Inflammatory macrophage (primary cell): ENCODE measurements around the gene C9orf85.
A peak's percentile ranks its signal among the peaks of the same experiment; 100 is the strongest.
"Not testable (repeated sequence)": the region's sequence is repeated elsewhere in the genome, so short reads cannot be mapped to it uniquely, and the experiment has no call there.

Experiments
- DNase-seq, 2 donors: peaks; one replicate each; pipeline ENCODE4 v3.0.0-alpha.2; 2020 to 2022

Gene C9orf85

DNA sequence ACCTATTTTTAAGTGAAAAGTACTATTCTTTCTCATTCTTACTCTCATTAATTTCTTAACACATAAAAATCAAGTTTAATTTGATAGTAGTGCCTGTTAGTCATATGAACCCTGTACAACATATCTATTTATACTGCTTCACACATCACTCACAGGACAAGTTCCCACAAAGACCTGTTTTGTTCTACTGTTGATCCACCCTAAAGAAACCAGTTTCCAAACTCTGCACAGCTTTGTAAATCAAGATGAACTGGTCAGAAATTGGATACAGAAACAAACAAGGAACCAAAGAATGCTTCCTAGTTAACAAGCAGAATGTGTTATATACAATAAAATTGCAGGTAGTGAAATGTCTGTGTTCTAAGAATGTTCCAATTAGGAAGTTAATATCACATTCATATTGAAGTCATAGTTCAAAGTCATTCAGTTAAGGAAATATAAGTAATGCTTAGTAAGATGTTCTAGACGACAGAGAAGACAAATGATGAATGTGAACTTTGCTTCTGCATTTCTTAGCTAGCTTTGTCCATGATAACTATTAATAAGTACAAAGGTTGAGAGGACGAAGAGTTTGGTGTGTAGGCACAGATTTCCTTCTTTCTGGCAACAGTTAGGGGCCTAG is 33.4 kb downstream of the C9orf85 start:
- no peak for DNase-seq

DNA sequence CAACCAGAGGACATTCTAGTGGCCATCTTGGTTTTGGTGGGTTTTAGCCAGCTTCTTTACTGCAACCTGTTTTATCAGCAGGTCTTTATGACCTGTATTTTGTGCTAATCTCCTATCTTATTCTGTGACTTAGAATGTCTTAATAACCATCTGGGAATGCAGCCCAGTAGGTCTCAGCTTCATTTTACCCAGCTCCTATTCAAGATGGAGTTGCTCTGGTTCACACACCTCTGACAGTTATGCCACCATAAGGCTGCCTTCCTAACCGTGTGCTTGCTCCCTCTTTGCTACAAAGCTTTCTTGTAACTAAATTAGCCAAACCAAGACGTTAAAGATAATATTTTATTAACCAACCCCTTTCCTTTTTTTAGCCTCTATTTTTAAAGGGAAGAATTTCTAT is 43.2 kb downstream of the C9orf85 start:
- not testable (repeated sequence) for DNase-seq

DNA sequence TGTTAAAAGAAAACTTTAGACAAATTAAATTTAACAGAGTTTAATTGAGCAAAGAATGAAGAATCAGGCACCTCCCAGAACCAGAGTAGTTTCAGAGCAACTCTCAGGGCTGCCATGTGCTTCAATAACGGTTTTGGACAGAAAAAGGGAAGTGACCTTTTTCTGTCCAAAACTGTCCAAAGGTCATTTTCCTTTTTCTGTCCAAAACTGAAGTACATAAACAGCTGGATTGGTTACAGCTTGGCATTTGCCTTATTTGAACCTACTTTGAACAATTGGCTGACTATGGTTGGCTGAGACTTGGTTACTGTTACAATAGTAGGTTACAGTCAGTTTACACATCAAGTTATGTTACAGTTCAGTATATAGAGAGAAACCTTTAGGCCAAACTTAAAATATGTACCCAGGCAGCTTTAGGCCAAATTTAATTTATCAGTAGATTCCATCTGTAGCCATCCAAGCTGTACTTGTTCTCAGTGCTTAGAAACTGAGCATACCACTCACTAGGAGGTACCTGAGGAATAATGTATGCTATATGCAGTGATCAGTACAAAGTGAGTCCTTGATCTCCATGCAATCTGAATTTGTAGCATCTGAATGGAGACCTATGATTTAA is 44.0 kb downstream of the C9orf85 start:
- DNase-seq: peak; percentile 28 to 32

DNA sequence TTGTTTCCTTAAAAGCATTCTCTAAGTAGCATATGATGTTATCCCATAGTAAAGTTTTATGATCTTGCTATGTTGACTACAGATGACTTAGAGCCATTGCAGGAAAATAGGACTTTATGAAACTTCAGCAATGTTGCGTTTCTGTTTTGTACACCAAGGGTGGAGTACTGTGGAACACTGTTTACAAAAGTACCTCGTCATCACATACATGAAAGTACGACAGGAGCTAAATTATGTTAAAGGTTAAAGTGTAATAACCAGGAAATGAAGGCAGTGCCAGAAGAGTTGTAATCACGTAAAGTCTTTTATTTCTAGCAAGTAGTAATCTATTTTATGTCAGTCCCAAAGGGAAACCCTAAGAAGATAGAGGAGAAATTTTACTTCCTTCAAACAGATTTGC is 50.9 kb downstream of the C9orf85 start:
- DNase-seq: no peak

DNA sequence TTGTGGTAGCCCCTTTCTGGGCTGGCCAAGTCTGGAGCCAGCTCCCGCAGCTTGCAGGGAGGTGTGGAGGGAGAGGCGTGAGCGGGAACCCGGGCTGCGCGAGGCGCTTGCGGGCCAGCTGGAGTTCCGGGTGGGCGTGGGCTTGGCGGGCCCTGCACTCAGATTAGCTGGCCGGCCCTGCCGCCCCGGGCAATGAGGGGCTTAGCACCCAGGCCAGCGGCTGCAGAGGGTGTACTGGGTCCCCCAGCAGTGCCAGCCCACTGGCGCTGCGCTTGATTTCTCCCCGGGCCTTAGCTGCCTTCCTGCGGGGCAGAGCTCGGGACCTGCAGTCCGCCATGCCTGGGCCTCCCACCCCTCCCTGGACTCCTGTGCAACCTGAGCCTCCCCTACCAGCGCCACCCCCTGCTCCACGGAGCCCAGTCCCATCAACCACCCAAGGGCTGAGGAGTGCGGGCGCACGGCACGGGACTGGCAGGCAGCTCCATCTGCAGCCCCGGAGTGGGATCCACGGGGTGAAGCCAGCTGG is 52.1 kb downstream of the C9orf85 start:
- not testable (repeated sequence) for DNase-seq

DNA sequence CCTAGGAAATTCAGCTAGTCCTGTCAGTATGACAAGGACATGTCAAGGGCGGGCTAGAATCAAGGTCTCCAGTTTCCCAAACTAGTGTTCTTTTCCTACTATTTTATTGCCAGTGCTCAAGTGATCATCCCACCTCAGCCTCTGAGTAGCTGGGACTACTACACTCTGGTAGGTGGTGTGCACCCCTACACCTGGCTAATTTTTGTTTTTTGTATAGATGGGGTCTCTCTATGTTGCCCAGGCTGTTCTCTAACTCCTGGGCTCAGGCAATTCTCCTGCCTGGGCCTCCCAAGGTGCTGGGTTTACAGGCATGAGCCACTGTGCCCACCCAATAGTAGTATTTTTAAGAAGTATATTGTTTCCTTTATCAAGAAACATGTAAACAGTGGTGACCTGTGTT is 54.0 kb downstream of the C9orf85 start:
- DNase-seq: no peak

DNA sequence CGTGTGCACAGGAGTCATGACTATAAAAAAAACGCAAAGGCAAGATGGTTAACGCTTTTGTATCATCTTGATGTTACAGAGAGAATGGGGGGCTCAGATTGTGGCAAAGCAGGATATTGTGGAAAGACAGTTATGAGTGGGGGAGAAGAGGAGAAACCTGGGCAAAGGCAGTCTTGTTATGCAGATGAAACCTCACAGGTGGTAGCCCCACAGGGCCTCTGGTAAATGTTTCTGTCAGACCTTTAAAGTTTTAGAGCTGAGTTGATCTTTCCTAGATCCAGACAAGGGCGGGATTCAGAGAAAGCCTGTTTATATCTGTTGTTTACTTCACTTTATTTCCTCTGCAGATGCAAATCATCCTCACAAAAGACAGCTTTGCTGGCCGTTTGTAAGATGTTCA is 55.2 kb downstream of the C9orf85 start:
- no peak for DNase-seq

DNA sequence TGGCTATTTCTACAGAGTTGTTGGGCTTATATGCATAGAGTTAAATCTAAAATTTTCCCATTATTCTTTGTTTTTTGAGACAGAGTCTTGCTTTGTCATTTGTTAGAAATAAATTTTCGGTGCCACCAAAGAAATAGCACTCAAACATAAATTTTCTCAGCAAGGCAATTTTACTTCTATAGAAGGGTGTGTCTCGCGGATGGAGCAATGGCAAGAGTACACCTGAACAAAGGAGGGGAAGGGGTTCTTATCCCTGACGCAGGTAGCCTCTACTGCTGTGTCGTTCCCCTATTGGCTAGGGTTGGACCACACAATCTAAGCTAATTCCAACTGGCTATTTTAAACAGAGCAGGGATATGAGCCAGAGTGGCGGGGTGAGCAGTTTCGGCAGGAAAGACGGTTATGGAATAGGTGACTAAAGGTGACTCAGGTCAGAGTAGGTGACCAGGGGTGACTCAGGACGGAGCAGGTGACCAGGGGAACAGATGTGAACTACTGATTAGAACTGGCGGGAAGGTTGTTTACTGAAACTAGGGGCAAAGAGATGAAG is 57.2 kb downstream of the C9orf85 start:
- no peak for DNase-seq

DNA sequence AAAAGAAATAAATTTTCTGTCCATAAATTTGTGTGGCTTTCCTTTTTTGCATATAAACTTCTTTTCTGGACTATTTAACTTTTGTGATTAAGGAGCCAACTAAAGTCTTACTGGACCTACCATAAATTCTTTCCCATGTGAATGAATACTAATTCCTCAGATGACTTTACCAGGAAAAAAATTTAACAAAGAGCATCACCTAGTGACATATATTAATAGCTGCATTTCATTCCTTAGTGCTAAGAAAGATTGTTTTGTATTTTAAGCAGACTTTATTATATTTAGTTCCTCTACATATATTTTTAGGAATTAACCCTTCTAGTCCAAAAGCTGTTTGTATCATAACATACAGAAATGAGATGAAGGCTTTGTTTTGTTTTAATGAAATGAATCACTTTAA is 64.4 kb downstream of the C9orf85 start:
- no peak for DNase-seq

DNA sequence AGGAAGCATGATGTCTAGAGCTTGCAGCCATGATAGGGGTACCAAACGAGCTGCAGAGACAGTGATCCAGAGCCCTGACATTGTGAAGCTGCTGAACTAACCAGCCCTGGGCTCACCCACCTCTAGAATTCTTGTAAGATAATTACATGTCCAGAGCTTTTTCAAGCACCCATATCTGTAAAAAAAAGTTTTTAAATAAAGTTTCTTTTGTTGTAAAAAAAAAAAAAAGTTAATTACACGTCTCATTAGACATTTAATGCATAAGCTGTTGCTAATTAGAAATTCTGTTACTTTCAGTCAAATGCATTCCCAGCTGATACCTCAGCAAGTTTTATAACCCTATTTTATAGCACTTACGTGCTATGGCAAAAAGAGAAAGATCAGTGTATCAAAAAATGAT is 65.6 kb downstream of the C9orf85 start:
- DNase-seq: no peak

DNA sequence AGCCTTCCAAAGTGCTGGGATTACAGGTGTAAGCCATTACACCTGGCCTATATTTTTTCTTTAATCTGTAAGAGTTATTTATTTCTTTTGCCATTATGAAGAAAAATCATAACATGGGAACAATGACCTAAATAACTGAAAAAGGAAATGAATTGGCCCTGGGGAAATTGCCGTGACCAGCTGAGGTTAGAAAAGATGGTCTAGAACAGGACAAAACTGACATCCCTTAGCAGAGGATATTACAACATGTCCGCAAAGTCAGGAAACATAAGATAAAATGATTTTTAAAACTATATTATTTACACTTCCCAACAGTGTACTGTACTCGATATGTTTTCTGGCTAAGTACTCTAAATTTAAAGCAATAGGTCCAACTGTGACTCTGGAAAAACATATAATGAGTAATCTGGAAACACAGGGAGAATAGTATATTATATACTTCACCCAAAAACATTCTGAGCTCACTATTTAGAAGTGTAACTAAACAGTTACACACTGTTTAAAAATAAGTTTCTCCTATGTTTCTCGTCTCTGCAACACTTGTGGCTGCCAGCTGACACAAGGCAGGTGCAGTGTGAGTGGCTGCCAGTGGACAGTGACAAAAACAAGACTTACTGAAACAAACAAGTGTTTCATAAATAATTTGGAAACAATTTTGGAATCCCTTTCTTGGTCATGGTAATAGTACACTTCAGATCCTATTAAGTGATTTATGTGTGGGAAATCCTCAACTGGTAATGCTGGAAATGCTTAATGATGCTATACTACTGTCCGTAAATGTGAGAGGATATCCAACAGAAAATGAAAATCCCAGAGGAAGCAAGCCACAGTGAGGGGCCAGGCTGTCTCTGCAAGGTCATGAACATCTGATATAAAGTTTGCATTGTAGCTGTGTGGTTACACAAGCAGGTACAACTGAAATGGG is 69.1 kb downstream of the C9orf85 start:
- no peak for DNase-seq

DNA sequence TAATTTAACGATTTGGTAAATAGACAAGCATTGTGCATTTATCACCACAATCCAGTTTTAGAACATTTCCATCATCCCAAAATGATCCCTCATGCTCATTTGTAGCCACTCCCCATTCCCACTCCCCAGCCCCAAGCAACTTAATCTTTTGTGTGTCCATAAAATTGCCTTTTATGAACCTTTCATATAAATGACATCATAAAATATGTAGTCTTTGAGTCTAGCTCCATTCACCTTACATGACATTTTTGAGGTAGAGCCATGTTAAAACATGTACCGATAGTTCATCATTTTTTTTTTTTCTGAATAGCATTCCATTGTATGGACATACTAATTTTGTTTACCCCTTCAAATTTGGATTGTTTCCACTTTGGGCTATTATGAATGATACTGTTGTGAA is 70.5 kb downstream of the C9orf85 start:
- DNase-seq: no peak

DNA sequence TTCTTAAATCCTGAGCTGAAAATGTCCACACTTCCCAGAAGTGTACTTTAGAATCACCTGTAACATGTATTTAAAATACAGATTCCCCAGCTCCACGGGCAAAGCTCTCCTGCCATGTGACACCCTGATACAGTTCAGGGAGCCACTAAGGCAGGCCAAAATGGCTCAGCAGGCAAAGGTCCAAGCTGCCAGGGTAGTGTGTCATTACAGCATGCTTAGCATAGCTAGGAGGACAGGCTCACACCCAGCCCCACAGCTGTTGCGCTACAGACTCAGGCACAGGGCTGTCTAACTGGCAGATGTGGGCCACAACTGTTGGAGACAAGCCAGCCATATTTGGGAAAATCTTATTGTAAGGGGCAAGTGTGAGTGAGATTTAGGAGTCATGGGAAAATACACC is 73.0 kb downstream of the C9orf85 start:
- DNase-seq: no peak

DNA sequence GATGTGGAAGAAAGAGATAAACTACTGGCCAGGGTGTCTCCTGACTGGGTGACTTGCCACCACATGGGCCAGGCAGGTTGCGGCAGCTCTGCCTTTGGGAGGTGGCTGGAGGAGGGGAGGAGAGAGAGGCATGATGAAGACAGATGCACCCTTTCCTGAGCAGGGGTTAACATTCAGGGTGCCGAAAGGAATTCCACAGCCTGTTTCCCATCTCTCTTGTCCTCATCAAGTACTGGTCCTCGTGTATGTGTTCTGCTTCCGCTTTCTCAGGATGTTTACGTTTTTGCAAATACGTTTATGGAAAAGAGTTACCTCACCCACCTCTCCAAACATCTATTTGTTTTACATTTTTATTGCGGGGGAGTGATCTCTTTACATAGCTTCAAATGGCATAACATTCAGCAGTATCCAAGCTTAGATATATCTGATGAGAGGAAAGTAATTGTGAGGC is 73.4 kb downstream of the C9orf85 start:
- no peak for DNase-seq

DNA sequence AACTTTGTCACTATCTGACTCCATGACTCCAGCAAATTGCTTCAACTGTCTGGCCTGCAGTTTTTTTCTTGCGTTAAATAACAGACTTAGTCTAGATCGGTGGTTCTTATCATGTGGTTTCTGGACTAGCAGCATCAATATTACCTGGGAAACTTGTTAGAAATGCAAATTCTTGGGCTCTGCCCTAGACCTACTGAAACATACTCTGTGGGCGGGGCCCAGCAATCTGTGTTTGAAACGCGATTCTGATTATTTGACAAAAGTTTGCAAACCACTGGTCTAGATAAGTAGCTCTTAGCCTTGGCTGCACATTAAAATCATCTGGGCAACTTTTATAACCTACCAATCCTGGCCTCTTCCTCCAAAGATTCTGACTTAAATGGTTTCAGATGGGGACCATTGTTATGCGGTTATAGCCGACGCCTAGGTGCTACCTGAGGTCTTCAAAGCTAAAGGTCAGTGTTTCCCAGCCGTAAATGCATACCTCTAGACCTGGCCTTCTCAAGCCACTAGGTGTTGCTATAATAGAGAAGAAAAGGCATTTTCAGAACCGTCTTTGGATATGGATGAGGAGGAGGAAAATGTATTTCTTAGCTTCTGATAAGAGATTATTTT is 74.0 kb downstream of the C9orf85 start:
- DNase-seq: no peak

DNA sequence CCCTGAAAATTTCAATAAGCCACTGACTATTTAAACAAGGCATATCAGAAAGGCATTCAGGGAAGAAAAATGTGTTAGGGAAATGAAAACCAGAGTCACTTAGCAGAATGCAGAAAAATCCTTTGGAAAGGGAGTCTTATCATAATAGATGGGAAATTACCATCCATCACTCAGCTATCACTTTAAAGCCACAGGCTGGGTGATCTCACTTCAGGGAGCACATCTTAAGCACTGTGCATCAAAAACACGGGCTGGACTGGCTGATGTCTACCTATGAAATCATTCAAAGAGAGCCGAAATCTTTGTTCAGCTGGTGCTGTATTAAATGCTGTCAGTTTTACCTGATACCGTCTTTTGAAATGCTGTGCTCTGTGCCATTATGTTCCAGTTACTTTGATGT is 75.5 kb downstream of the C9orf85 start:
- DNase-seq: no peak

DNA sequence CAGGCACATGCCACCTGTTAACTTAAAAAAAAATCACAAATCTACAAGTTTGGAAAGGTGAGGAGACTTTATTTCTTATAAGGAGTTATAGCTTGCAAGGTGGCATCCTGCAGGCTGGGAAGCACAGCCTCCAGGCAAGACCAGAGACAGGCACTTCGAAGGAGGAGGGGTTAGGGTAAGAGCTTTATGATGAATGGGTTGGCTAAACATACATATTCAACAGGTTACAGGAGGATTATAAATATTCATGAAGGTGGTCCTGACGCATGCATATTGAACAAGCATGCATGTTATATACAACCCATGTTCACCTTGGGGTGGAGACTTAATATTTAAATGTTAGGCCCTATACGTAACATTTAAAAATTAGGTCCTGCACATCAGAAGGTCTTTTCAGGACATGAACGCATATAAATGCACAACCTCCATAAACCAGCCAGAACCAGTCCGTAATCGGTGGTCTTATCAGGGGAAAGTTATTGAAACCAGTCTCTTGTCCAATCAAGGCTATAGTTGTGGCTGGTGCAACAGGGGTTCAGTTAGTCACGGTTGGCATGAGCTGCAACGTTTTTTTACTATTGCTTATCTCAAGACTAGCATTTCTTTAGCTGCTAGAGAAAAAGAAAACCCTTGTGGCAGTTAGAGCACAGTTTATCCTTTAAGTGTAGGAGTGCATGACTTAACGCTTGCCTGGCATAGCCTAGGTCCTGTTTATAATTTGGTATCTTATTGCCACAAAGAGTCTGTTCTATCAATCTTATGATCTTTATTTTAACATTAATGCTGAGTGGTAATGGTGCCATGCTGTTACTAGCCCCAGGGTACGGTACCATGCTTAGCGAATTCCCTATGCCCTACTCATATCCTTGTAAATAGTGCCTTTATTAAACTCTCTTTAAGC is 76.3 kb downstream of the C9orf85 start:
- no peak for DNase-seq

DNA sequence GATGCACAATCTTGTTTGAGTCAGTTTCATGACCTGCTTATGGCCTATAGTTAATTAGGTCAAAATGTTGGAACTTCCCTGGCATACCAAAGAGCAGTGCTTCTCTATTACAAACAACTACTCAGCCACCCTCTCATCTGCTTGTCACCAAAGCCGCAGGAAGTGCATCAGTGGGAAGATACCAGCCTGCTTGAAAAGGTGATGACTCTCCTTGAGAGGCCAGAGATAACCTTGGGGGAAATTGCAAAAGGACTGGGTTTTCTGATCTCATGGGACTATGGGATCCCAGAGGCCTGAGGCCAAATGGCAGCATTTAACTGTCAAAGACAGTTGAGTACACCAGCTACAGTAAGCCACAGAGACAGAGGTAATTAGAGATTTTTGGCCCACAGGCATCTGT is 79.0 kb downstream of the C9orf85 start:
- DNase-seq: no peak

DNA sequence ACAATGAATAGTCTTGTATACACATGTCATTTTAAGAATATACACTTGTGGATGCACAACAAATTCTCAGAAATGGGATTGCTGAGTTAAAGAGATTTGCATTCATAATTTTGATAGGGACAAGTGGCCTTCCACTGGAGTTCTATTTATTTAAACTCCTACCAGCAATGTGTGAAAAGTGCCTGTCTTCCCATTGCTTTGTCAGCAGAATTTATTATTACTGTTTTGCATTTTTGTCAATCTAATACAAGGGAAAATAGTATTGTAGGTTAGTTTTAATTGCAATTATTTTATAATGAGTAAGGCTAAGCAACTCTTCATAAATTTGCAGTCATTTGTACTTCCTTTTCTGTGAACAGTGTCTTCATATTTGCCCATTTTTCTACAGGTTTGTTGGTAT is 94.0 kb downstream of the C9orf85 start:
- no peak for DNase-seq

DNA sequence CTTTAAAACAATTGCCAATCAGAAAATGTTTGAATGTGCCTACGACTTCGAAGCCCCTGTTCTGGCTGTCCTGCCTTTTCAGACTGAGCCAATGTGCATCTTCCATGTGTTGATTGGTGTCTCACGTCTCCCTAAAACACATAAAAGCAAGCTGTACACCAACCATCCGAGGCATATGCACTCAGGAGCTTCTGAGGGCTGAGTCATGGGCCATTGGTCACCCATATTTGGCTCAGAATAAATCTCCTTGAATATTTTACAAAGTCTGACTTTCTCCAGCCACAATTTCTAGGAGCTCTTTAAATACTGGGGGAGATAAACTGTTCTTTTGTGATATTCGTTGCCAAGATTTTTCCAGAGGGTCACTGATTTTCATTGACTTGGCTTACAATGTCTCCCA is 95.1 kb downstream of the C9orf85 start:
- DNase-seq: no peak

DNA sequence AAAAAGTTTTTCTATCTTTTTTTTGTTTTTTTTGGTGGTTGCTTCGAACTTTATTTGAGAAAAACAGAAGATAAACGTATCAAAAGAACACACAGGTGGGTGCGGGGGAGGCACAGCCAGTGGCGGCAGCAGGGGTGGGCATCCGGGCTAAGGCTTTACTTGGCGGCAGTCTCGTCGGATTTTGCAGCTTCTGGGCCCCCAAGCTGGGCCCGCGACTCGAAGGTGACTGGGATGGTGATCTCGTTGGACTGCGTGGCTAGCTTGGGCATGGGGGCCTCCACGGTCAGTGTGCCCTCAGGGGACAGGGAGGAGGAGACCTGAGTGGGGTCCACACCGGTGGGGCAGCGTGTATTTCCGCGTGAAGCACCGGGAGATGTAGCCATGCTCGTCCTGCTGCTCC is 96.3 kb downstream of the C9orf85 start:
- not testable (repeated sequence) for DNase-seq

DNA sequence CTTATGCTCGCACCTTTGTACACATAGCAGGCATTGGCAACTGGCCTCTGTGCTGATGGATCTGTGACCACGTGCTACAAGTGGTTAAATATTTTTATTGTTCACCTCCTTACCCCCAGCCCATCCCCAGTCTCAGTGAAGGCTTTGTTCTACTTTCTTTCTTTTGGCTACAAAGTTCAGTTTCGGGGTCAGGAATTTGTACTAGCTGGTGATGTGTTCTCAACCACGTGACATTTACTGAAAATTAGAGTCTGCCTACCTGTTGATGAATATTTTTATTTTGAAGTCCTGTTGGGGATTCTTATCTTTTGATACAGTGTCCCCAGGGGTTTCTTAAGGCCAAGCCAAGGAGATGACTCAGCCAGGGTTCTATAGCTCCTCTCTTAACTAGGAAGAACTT is 101.2 kb downstream of the C9orf85 start:
- DNase-seq: no peak
